Activated CD4-positive, alpha-beta T cell treated with anti-CD3 and anti-CD28 coated beads, Interleukin-2, Interleukin-4, amounts not matched to agents 100 ng/mL and 50 ng/mL, durations not matched to agents 16 hours and 8 hours (primary cell): ENCODE measurements around the gene NKAIN1.

Experiments
- DNase-seq: peaks from one replicate; pipeline ENCODE4 v3.0.0-alpha.2; 2020; ENCODE audit warnings: low spot score

The NKAIN1 gene

DNA sequence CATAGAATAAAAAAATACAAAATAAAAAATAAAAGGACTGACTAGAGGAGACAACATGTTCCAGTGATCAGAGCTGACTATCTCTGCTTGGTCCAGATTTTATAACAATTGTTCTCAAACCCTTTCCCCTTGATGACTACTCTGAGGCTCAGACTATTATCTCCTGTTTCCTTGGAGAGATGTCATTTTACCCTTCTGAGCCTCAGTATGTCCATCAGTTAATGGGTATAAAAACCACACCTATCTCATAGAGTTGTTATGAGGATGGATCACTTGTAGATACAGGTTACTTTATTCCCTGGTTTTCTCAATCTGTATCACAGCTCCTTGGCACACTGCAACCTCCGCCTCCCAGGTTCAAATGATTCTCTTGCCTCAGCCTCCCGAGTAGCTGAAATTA, 7.0 kb downstream of the NKAIN1 start:
- DNase-seq, result no peak

DNA sequence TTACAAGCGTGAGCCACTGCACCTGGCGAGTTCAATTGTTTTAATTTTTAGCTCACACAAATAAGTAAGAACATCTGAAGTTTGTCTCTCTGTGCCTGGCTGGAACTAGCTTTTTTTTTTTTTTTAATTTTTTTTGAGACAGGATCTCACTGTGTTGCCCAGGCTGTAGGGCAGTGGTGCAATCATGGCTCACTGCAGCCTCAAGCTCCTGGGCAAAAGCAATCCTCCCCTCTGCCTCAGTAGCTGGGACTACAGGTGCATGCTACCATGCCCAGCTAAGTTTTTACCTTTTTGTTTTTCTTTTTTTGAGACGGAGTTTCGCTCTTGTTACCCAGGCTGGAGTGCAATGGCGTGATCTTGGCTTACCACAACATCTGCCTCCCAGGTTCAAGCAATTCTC, 7.9 kb downstream of the NKAIN1 start:
- DNase-seq, result no peak

DNA sequence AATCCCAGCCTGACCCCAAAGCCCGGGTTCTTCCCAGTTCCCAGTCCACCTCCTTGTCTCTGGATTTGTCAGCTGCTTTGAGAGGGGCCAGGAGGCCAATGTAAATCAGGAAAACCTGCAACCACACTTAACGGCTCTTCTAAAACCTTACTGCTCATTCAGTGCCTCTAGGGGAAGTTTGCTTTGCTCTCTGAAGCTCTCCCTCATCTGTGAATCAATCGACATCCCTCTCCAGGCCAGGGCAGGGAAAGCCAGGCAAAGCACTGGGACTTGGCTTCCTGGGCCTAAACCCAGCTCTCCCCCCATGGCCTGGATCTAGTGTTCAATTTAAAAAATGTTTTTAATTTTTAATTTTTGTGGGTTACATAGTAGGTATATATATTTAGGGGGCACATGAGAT, 9.3 kb downstream of the NKAIN1 start:
- DNase-seq, result no peak

DNA sequence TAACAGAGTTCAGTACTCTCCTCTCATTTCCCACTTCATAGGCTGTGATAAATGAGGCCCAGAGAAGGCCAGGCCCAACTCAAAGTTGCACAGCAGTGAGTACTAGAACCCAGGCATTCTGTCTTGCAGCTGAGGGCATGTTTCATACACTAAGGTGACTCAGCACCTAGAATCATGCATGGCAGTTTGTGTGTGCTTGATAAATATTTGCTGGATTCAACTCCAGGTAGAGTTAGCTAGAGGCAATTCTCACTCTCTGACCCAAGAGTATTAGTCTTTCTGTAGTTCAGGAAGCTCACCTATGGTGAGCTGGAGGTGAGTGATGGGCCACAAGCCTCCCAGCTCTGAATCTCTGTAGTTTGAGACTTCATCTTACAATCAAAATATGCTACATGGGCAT, 10.7 kb downstream of the NKAIN1 start:
- DNase-seq, result no peak

DNA sequence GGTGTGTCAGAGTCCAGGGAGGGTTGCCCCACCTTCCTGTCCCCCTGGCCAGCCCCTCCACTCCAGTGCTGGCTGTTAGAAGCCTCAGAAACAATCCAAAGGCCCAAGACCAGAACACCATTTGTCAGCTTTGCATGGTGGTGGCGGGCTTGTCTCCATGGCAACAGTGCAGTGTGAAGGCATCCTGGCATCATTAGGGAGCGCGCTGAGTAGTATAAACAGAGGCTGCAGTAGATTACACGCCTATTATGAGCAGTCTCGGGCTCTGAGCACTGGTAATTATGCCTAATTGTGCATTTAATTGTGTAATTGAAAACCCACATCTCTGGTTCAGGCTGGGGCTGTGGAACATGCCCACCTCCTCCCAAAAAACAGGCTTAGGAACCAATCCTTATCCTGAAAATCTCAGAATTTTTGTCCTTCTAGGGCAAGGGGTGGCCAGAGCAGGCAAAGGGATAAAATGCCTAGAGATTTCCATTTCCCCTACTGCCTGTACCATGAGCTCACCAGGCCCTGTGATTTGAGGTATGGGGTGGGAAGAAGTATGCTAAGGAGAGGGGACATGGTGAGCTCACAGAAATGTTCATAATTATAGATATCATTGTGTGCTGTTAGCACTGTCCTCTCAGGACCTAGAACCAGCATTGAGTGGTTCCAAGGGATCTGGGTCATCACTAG, 11.7 kb downstream of the NKAIN1 start:
- no peak for DNase-seq

DNA sequence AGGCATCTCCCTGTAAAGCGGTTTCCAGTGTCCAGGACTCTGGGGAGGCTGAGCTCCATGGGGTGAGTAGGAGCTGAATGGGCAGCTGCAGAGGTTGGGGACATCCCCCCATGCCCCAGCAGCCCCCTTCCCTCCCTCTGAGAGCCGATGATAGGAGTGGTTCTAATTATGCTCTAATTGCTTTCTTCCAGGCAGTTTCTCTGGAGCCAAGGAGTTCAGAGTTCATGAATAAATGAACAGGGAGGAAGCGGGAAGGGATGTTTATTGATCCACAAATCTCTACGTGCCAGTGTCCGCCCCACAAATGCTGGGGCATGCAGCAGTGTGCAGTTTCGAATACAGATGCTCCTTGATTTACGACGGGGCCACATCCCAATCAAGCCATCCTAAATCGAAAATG, 15.6 kb downstream of the NKAIN1 start:
- DNase-seq, result no peak

DNA sequence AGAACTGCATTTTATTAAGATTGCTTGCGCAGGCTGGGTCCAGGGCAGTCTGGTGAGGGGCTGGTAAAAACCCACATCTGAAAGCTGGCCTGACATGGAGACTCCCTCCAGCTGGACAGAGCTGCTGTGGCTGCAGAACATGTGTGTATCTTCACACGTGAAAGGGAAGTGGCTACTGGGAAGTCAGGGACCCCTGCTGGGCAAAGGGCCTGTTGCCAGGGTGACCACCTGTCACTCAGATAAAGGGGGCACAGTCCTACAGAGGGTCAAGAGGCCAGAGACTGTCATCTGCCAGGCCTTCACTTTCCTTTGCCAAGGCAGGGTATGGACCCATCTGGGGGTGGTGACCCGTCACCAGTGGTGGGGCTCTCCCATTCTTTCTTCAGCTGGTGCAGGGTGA, 17.5 kb downstream of the NKAIN1 start:
- DNase-seq, result no peak

DNA sequence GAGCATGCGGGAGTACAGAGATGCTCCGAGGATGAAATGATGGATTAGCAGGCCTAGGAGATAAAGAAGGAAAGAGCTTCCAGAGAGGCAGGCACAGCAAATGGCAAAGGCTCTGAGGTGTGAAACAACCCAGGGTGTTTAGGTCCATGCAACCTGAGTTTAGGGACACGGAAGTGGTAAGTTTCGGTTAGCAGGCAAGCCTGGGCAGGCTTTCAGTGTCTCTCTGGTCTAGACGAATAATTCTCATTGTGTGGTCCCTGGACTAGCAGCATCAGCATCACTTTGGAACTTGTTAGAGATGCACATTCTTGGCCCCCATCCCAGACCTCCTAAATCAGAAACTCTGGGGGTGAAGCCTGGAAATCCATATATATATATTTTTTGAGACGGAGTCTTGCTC, 18.6 kb downstream of the NKAIN1 start:
- DNase-seq, result no peak

DNA sequence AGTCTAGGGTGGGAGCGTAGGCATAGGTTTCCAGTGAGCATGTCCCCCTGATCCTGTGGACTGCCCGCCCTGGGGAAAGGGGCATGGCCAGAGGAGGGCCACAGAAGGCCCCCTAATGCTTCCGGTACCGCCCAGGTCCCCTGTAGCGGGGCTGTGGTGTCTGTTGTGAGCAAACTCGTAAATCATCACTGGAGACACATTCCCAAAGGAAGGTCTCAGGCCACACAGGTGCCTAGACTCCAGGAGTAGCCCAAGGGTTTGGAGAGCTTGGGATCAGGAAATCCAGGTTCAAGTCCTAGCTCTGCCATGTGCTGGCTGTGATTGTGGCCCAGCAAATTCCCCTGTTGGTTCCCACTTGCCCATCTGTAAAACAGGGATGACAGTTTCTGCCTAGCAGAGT, 20.2 kb downstream of the NKAIN1 start:
- no peak for DNase-seq

DNA sequence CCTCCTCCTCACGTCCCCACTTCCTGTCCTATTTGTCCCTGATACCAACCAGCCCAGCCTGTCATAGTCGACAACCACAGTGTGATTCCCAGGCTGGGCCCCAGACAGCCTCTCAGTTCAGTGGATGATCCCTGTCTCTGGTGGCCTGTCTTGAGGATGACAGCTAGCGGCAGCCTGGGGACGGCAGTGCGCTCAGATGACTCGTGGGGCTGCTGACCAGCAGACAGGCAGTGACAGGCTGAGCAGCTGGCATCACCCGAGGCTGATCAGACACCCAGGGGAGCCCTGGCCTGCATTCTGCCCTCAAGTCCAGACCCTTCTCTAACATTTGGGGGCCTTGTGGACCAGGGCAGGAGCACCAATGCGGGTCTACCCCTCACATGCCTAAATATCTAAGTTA, 21.0 kb downstream of the NKAIN1 start:
- DNase-seq, result no peak

DNA sequence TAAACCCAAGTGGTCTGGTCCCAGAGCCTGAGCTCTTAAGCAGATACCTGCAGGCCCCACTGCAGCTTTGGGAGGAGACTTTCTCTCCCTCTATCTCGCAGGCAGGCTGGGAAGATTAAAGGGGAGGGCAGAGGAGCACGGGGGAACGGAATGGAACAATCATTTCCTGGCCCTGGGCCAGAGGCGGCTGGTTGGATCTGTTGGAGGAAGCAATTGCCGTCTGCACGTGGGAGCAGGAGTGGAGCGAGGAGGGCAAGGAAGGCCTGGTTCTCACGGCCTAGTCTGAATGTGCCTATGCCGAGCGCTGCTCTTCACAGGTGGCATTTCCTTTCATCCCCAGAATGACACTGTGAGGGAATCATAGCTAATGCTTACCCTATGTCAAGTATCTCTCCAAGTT, 23.7 kb downstream of the NKAIN1 start:
- no peak for DNase-seq

DNA sequence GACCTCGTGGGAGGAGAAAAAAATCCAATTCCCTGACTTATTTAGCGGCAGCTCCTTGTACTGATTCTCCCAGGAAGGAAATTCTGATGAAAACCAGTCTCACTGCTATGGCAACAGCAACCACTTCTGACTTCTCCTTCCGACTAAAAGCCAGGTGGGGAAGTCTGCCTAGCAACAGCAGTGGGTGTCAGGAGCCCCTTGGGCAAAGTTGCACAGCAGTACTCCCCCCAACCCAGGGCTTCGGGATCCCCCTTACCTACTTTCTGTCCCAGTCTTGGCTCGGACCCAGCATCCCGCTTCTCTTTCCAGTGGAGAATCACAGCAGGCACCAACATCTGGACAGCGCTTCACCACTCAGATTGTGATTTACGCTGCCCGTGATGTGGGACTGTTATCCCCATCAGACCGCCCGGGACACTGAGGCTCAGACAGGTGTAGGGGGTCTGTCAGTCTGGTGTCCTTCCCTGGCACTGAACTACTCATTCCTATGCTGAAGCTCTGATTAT, 24.6 kb downstream of the NKAIN1 start:
- no peak for DNase-seq

DNA sequence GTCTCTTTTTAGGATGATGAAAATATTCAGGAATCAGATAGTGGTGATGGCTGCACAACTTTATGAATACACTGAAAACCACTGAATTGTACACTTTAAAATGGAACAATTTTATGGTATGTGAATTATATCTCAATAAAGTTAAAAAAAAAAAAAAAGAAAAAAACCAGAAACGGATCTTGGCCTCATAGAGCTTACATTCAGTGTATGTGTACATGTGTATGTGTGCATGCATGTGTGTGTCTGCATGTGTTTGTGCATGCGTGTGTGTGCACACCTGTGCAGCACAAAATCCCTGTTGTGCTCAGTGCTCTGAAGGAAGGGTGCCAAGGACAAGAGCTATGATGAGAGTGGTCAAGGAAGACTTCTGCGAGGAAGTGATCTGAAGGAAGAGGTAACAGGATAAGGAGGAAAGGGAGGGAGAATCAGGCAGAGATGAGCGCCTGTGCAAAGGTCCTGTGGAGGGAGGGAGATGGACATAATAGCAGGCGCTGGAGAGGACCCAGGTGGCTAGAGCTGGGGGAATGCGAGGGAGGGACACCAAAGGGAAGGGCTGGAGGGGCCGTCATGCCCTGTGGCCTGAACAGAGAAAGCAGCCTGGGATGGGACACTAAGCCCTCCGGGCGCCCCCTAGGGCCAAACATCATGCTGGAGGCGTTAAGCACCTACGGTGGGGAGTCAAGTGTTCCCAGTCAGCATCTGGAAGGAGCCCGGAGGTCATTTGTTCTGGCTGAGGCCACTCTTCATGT, 25.2 kb downstream of the NKAIN1 start:
- no peak for DNase-seq

DNA sequence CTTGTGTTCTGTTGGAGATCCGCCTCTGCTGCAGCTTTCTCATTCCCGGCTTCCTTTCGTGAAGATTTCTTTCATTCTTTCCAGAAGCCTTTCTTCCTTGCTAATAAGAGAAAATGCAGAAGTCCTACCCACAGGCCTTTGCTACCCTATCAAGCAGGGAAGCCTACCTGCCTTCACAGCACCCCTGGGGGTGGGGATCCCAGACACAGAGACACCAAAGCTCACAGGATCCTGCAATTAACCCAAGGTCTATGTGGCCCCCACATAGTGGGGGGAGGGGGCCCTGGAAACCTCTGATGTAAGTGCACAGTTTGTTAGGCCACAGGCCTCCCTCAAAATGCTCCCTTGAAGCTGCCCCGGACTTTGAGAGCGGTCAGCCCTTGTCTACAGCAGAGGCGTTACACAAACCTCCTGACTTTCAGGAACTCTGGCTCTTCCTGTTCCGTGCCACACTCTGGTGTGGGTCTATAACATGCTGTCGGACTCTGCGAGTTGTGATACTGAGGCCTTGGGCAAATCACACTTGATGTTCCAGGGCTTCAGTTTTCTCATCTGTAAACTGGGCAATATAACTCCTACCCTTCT, 31.2 kb downstream of the NKAIN1 start:
- DNase-seq, result no peak

DNA sequence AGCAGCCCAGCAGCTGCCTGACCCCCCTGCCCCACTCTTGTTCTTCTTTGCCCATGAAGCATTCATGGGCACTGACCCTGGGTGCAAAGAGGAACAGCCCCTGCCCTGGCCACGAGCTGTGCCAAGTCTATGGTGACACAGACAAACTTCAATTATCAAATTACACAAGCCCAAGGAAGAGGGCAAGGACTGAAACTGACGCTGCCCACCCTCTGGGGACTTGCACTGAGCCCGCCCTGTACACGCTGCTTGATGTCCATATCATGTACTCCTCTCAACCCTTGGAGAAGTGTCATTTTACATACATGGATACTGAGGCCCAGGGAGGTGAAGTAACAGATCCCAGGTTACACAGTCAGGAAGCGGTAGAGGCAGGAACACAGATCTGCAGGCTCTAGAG, 32.1 kb downstream of the NKAIN1 start:
- no peak for DNase-seq

DNA sequence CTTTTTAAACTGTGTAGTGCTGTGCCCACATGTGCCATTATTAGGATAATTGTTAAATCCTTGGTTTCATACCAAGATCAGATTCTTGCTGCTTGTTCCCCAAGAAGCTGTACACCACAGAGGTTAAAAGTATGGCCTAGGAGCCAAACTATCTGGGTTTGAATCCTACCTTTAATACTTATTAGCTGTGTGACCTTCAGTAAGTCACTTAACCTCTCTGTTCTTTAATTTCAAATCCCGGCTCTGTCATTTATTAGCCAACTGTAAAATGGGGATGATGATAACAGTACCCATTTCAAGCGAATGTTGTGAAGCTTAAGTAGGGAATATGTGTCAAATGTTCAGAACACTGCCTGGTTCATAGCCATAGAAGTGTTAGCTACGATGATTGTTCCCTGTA, 32.6 kb downstream of the NKAIN1 start:
- DNase-seq, result no peak

DNA sequence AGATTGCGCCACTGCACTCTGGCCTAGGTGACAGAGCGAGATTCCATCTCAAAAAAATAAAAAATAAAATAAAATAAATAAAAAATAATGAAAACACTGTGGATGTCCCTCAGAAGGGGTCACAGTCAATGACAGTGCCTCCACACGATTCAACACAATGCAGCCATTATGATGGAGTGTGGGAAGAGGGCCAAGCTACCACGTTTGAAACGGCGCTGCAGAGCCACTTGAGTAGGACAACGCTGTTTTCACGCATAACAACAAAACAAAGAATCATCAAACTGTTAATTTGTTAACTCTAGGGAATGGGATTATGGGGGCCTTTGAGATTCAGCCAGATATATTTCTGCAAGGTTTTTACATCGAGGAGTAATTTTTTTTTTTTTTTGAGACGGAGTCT, 36.5 kb downstream of the NKAIN1 start:
- DNase-seq, result no peak

DNA sequence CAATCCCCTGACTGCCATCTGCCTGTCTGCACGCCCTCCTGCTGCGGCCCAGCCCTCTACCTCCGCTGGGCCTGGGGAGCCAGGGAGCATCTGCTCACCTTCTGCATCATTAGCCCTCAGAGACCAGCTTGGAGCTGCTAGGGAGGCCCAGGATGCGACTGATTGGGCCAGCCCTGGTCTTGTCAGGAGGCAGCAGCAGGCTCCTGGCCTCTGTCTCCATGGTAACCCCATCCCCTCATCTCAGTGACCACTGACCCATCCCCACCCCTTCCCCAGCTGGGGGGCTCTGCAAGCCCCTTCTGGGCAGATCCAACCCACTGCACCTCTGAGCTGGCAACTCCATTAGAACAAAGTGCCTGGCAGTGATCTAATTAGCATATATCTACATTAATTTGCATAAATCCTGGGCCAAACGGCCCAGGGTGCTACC, 37.7 kb downstream of the NKAIN1 start:
- DNase-seq, result no peak

DNA sequence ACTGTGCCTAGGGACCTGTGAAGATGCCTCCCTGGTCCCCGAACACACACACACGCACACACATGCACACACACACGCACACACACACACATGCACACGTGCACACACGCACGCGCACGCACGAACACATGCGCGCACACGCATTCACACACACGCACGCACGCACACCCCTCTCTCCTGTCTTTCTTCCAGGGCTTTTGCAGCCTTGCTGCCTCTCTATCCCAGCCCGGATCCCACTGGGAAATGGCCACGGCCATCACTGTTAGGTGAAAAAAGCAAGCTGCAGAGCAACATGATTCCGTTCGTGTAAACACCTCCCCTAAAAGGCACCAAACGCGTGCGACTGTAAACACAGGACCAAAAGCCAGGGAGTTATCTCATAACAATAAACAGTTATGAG, 39.7 kb downstream of the NKAIN1 start:
- no peak for DNase-seq

DNA sequence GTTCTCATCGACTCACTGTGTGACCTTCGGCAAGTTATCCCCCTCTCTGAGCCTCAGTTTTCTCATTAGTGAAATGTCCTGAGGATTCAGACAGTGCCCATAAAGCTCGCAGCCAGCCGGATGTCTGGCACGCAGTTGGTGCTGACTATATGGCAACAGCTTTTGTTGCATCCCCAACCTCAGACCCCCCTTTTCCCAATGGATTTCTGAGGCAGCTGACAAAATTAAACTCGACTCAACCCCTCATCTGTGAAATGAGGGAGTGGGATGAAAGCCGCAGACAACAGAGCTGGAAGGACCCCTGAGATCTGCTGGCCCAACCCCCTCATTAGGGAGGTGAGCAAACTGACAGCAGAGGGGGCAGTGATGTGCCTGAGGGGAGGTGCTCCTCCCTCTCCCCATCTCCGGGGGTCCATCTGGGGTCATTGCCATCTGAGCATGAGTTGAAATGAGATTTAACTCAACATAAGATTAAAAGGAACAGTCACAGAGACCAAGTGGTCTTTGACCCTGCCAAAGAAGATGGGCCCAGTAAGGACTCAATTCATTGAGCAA, 40.4 kb downstream of the NKAIN1 start:
- no peak for DNase-seq

DNA sequence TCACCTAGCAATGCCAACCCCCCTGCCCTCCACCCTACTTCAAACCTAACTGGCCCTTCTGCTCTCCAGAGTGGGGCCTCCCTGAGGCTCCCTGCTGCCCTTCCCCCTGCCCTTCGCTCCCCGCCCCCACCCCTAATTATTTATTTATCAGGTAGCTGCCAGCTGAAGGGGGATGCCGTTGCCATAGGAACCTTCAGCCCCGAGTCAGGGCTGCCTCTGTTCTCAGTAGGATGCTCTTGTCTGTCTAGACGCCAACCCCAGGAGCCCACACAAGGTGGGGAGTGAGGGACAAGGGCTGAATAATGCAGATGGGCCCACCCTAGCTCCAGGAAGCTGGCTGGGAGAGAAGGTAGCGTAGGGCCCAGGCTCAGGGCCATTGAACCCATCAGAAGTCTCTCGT, 41.1 kb downstream of the NKAIN1 start:
- no peak for DNase-seq

DNA sequence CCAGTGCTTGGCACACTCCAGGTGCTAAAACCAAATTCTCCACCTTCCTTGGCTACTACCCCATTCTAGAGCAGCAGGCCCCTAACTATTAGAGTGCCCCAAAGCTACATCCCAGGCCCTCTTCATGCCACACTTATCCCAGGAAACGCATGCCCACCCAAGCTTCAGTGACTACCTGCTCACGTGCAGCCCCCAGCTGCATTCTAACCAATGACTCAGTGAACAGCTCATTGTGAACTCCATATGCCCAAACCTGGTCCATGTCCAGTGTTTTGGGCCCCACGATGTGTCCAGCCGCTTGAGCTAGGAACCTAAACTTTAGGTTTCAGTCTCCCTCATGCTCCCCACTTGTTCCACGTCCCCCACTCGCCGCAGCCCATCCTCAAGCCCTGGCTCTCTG, 41.5 kb downstream of the NKAIN1 start:
- no peak for DNase-seq

DNA sequence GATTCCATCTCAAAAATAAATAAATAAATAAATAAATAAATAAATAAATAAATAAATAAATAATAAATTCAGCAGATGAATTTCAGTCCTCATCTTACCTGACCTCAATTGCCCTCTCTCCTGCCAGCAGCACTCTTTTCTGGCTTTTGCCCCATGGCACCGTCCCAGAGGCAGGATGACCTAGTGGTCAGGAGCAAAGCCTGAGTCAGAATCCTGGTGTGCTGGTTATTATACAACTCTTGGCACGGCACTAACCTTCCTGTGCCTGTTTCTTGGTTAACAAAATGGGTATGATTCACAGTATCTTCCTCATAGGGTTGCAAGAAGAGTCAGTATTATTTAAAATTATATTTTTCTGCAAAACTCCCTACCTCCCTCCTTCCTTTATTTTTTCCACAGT, 43.0 kb downstream of the NKAIN1 start:
- DNase-seq, result no peak
